Nephron progenitor cell (in vitro differentiated cells): Measurements from ENCODE around the gene SUCLA2.
A peak's percentile ranks its signal among the peaks of the same experiment; 100 is the strongest.

ENCODE experiments used
- DNase-seq: peaks from one replicate; pipeline ENCODE4 v3.0.0; 2021
- H3K27ac Mint-ChIP-seq: 2 replicates; pipeline ENCODE4 v1.8.0; 2021; ENCODE audit warnings: mild to moderate bottlenecking, moderate library complexity, mixed read lengths
- H3K27me3 Mint-ChIP-seq: 2 replicates; pipeline ENCODE4 v1.8.0; 2021; ENCODE audit warnings: mild to moderate bottlenecking, low read depth, mixed read lengths; ENCODE audit not compliant: poor library complexity
- H3K36me3 Mint-ChIP-seq: 2 replicates; pipeline ENCODE4 v1.8.0; 2021; ENCODE audit warnings: low read depth, mixed read lengths
- H3K4me1 Mint-ChIP-seq: 2 replicates; pipeline ENCODE4 v1.8.0; 2021; ENCODE audit warnings: mixed read lengths
- H3K4me3 Mint-ChIP-seq: 2 replicates; pipeline ENCODE4 v1.8.0; 2021; ENCODE audit warnings: mild to moderate bottlenecking, moderate library complexity, mixed read lengths
- H3K9me3 Mint-ChIP-seq: 2 replicates; pipeline ENCODE4 v1.8.0; 2021; ENCODE audit warnings: mild to moderate bottlenecking, moderate library complexity, mixed read lengths
- CTCF ChIP-seq: fragments of 200-600 bp; sonication (generic); IDR thresholded peaks from 2 replicates; pipeline ENCODE4 v1.5.0; 2021; ENCODE audit warnings: antibody characterized with exemption

Gene SUCLA2

GRCh38 chr13:48040049-48040448 is 39.0 kb upstream of the SUCLA2 start:
- Mint-ChIP-seq H3K27ac (no peak overlapping the region), H3K4me3 (no peak overlapping the region), H3K4me1 (peaks cover 22% of the 10 kb centered on the region), H3K9me3 (peaks cover 2% of the 10 kb centered on the region), H3K27me3 (no peaks in the 10 kb centered on the region), H3K36me3 (peaks cover 50% of the 10 kb centered on the region)
- no peak for DNase-seq
- no peak for TF ChIP-seq CTCF

- TF ChIP-seq CTCF, result no peak
- Mint-ChIP-seq H3K27ac (peak overlapping the region; percentile 78), H3K36me3 (peaks cover 61% of the 10 kb centered on the region), H3K4me1 (peaks cover 22% of the 10 kb centered on the region), H3K4me3 (peak overlapping the region; percentile 90), H3K27me3 (no peaks in the 10 kb centered on the region), H3K9me3 (peaks cover 13% of the 10 kb centered on the region)
- DNase-seq, result no peak
These were observed 37.7 kb upstream of the SUCLA2 start for GRCh38 chr13:48038761-48039160.

- DNase-seq, result peak; percentile 91
- Mint-ChIP-seq H3K36me3 (peaks cover 65% of the 10 kb centered on the region), H3K9me3 (peaks cover 23% of the 10 kb centered on the region), H3K4me3 (peak within 1 kb of the TSS; percentile 90), H3K4me1 (peaks cover 22% of the 10 kb centered on the region), H3K27ac (peak within 1 kb of the TSS; percentile 99), H3K27me3 (no peaks in the 10 kb centered on the region)
- peak; percentile 96 for TF ChIP-seq CTCF
These were observed 36.5 kb upstream of the SUCLA2 start, which contains the start of gene NUDT15 for GRCh38 chr13:48037346-48038173. NUDT15 (plus strand) TSS chr13:48037726; CDS start chr13:48037747, 21 bp downstream.

GRCh38 chr13:48029859-48030258 is 28.8 kb upstream of the SUCLA2 start:
- H3K27me3 Mint-ChIP-seq, result no peaks in the 10 kb centered on the region
- TF ChIP-seq CTCF, result no peak
- peaks cover 57% of the 10 kb centered on the region for H3K9me3 Mint-ChIP-seq
- peaks cover 74% of the 10 kb centered on the region for H3K36me3 Mint-ChIP-seq
- DNase-seq, result no peak
- no peaks in the 10 kb centered on the region for H3K4me1 Mint-ChIP-seq
- no peak overlapping the region for H3K4me3 Mint-ChIP-seq
- no peak overlapping the region for H3K27ac Mint-ChIP-seq

- Mint-ChIP-seq H3K4me3 (no peak overlapping the region), H3K4me1 (no peaks in the 10 kb centered on the region), H3K9me3 (peaks cover 58% of the 10 kb centered on the region), H3K27me3 (no peaks in the 10 kb centered on the region), H3K27ac (no peak overlapping the region), H3K36me3 (peaks cover 77% of the 10 kb centered on the region)
- DNase-seq, result no peak
- no peak for TF ChIP-seq CTCF
These were observed 27.0 kb upstream of the SUCLA2 start for GRCh38 chr13:48028066-48028465.

- Mint-ChIP-seq H3K36me3 (peaks cover 43% of the 10 kb centered on the region), H3K27me3 (peaks cover 3% of the 10 kb centered on the region), H3K27ac (no peak overlapping the region), H3K9me3 (peaks cover 36% of the 10 kb centered on the region), H3K4me1 (no peaks in the 10 kb centered on the region), H3K4me3 (no peak overlapping the region)
- no peak for DNase-seq
- no peak for TF ChIP-seq CTCF
These were observed 18.7 kb upstream of the SUCLA2 start for GRCh38 chr13:48019796-48020195.
